ENCODE data around the gene PRRG1. TPM values are rescaled to one million over a fixed set of nuclear protein-coding genes. Genes with fewer than 3 reads are reported as not detected.
A peak's percentile ranks its signal among the peaks of the same experiment; 100 is the strongest.

PRRG1 gene
- total RNA-seq, 1 donor from 2014 or later = 1.7 TPM

- Mint-ChIP-seq H3K9me3 (ENCODE audit: low read depth) (peaks cover 16% of the 10 kb centered on the region), H3K4me1 (ENCODE audit: low read depth) (peaks cover 2% of the 10 kb centered on the region), H3K4me3 (ENCODE audit: low read depth) (no peak overlapping the region), H3K27ac (no peak overlapping the region), H3K36me3 (ENCODE audit: insufficient read depth) (no peaks in the 10 kb centered on the region), H3K27me3 (peaks cover 9% of the 10 kb centered on the region)
- TF ChIP-seq CTCF (IDR thresholded peaks at IDR 0.05; ENCODE audit: unreplicated experiment) = no peak
- no peak for DNase-seq (ENCODE audit: low spot score, unreplicated experiment)
Observed at GRCh38 chrX:37347420-37347819, 1.7 kb upstream of the PRRG1 start.

- Mint-ChIP-seq H3K4me3 (ENCODE audit: low read depth) (peak overlapping the region; percentile 88), H3K4me1 (ENCODE audit: low read depth) (peaks cover 2% of the 10 kb centered on the region)
Observed at GRCh38 chrX:37348231-37348970, 763 bp upstream of the PRRG1 start.

GRCh38 chrX:37348971-37349220 lies 268 bp upstream of the PRRG1 start:
- DNase-seq (ENCODE audit: low spot score, unreplicated experiment) = no peak
- no peak overlapping the region for H3K27ac Mint-ChIP-seq
- peaks cover 2% of the 10 kb centered on the region for H3K4me1 Mint-ChIP-seq (ENCODE audit: low read depth)
- no peaks in the 10 kb centered on the region for H3K36me3 Mint-ChIP-seq (ENCODE audit: insufficient read depth)
- H3K27me3 Mint-ChIP-seq = peaks cover 9% of the 10 kb centered on the region
- peaks cover 11% of the 10 kb centered on the region for H3K9me3 Mint-ChIP-seq (ENCODE audit: low read depth)
- peak overlapping the region; percentile 88 for H3K4me3 Mint-ChIP-seq (ENCODE audit: low read depth)
- TF ChIP-seq CTCF (IDR thresholded peaks at IDR 0.05; ENCODE audit: unreplicated experiment) = no peak

More at GRCh38 chrX:37348231-37348970, 763 bp upstream of the PRRG1 start:
- no peak overlapping the region for H3K27ac Mint-ChIP-seq
- H3K36me3 Mint-ChIP-seq (ENCODE audit: insufficient read depth) = no peaks in the 10 kb centered on the region
- peaks cover 11% of the 10 kb centered on the region for H3K9me3 Mint-ChIP-seq (ENCODE audit: low read depth)
- peaks cover 9% of the 10 kb centered on the region for H3K27me3 Mint-ChIP-seq
- TF ChIP-seq CTCF (IDR thresholded peaks at IDR 0.05; ENCODE audit: unreplicated experiment) = no peak
- no peak for DNase-seq (ENCODE audit: low spot score, unreplicated experiment)

- H3K9me3 Mint-ChIP-seq (ENCODE audit: low read depth) = peaks cover 14% of the 10 kb centered on the region
- peak overlapping the region; percentile 88 for H3K4me3 Mint-ChIP-seq (ENCODE audit: low read depth)
- peaks cover 9% of the 10 kb centered on the region for H3K27me3 Mint-ChIP-seq
- peaks cover 2% of the 10 kb centered on the region for H3K4me1 Mint-ChIP-seq (ENCODE audit: low read depth)
- no peak for TF ChIP-seq CTCF (IDR thresholded peaks at IDR 0.05; ENCODE audit: unreplicated experiment)
- peak overlapping the region; percentile 95 for H3K27ac Mint-ChIP-seq
- no peaks in the 10 kb centered on the region for H3K36me3 Mint-ChIP-seq (ENCODE audit: insufficient read depth)
- DNase-seq (ENCODE audit: low spot score, unreplicated experiment) = no peak
Observed at GRCh38 chrX:37350034-37350365, 836 bp downstream of the PRRG1 start.

GRCh38 chrX:37353646-37354045 lies 4.5 kb downstream of the PRRG1 start:
- Mint-ChIP-seq H3K27ac (no peak overlapping the region), H3K27me3 (peaks cover 2% of the 10 kb centered on the region), H3K9me3 (ENCODE audit: low read depth) (peaks cover 22% of the 10 kb centered on the region), H3K4me3 (ENCODE audit: low read depth) (no peak overlapping the region), H3K4me1 (ENCODE audit: low read depth) (peaks cover 2% of the 10 kb centered on the region), H3K36me3 (ENCODE audit: insufficient read depth) (no peaks in the 10 kb centered on the region)
- no peak for TF ChIP-seq CTCF (IDR thresholded peaks at IDR 0.05; ENCODE audit: unreplicated experiment)
- DNase-seq (ENCODE audit: low spot score, unreplicated experiment) = no peak

Data from progenitor cell of endocrine pancreas (in vitro differentiated cells).